HG03060 (cell line): ENCODE results near the gene AACS.
"Not testable (repeated sequence)": the region's sequence is repeated elsewhere in the genome, so short reads cannot be mapped to it uniquely, and the experiment has no call there.

Experiments used
- ATAC-seq: cut with Tn5 transposase; IDR thresholded peaks from one replicate; pipeline ENCODE4 v1.9.1; 2021; ENCODE audit warnings: low read depth, moderate number of reproducible peaks; ENCODE audit not compliant: unreplicated experiment

Gene AACS

DNA sequence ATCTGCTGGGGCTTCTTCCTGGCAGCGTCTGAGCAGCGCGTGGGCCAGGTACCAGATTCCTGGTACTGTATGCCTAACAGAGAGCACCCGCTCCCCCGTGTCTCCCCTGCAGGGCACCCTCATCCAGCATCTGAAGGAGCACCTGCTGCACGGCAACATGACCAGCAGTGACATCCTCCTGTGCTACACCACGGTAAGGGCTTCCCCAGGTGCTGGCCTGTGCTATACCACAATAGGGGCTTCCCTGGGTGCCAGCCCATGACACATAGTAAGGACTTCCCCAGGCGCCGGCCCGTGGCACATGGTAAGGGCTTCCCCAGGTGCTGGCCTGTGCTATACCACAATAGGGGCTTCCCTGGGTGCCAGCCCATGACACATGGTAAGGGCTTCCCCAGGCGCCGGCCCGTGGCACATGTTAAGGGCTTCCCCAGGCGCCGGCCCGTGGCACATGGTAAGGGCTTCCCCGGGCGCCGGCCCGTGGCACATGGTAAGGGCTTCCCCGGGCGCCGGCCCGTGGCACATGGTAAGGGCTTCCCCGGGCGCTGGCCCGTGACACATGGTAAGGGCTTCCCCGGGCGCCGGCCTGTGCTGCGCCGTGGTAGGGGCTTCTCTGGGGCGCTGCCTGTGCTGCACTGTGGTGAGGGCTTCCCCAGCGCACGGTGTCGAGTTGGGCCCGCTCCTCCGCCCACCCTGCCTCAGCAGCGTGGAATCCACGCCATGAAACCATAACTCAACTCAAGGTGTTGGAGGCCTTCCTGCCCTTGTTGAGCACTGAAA lies 49.3 kb downstream of the AACS start:
- no peak for ATAC-seq

- ATAC-seq: no peak
Observed at GRCh38 chr12:125120566-125120965, 55.3 kb downstream of the AACS start.

DNA sequence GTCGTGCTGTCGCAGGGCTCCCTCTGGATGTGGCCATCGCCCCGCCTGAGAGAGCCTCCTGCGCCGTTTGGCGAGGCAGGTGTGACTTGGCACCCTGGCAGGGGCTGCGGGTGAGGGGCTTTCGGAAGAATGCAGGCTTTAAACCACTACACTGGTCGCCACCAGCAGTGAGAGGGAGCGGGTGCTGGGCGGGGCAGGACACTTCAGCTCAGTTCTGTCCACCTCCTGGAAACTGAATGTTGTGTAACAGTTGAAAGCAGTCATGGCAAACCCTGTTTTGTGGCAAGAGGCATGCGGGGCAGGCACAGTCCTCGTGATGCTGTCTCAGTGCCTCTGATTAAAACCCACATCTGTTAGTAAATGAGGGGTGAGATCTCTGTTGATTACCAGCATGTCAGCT lies 55.9 kb downstream of the AACS start:
- no peak for ATAC-seq

- ATAC-seq: no peak
Observed at GRCh38 chr12:125122668-125123067, 57.4 kb downstream of the AACS start.

GRCh38 chr12:125124320-125124966 lies 59.2 kb downstream of the AACS start:
- no peak for ATAC-seq

DNA sequence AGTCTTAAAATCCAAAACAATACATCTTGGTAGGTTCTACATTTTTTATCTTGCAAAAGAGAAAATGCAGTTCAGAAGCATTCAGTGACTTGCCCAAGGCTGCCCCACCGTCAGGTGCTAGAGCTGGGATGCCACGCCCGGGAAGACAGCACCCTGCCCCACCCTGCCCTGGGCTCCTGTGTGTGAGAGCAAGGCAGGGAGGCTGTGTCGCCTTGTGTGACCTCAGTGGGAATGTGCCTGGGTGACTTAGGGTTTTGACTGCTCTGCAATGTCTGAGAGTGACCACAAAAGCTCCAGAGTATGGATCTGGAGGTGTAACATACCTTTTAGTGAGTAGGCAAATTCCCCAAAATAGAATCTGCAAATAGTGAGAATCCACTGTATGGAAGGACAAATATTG lies 60.0 kb downstream of the AACS start:
- ATAC-seq: no peak

GRCh38 chr12:125128439-125129178 lies 63.4 kb downstream of the AACS start:
- ATAC-seq: no peak

DNA sequence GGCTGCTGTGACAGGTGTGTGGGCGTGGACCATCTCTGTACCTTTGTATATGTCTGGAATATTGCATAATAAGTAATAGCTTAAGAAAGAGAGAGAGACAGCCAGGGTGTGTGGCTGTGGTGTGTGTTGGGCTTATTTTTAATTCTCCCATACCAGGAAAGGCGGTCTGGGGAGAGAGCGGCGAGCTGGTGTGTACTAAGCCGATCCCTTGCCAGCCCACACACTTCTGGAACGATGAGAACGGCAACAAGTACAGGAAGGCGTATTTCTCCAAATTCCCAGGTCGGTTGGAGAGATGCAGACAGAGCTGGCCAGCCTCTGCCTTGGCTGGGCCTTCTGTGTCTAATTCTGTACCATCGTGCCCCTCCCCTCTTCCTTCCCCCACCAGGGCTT lies 63.9 kb downstream of the AACS start:
- ATAC-seq: no peak

- no peak for ATAC-seq
Observed at GRCh38 chr12:125129591-125130255, 64.5 kb downstream of the AACS start.

- no peak for ATAC-seq
Observed at GRCh38 chr12:125131958-125132357, 66.7 kb downstream of the AACS start.

- ATAC-seq: no peak
Observed at GRCh38 chr12:125132698-125133400, 67.6 kb downstream of the AACS start.

DNA sequence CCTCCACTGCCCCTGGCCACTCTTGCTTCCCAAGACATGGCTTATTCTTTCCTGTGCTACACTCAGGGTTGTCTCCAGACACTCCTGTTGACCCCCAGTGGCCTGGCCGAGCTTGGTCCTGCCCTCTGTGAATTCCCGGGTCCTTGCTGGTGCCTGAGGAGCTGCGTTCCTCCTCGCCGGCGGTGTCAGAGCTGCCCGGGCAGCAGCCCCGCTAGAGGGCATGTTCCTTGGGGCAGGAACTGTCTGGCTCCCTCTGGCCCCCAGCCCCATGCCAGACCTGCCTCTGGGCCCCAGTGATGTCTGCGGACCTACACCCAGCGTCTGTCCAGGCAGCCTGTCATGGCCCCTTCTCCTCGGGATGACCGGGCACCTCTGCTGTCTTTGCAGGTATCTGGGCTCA lies 68.4 kb downstream of the AACS start:
- ATAC-seq: no peak

DNA sequence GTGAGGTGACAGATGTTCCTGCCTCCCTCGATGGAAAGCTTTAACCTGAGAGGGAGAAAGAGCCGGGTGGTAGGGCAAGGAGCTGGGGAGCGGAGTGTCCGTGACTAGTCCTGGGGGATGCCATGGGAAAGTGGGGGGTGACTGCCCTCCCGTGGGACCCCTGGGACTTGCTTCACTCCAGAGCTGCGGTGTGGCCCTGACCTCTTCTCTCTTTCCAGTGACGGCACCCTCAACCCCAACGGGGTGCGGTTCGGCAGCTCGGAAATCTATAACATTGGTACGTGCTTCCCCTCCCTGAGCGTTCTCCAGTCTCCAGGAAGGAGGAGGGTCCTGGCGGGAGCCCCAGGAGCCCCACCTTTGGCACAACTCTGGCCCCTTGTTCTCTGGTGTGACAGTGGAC lies 69.3 kb downstream of the AACS start:
- no peak for ATAC-seq

DNA sequence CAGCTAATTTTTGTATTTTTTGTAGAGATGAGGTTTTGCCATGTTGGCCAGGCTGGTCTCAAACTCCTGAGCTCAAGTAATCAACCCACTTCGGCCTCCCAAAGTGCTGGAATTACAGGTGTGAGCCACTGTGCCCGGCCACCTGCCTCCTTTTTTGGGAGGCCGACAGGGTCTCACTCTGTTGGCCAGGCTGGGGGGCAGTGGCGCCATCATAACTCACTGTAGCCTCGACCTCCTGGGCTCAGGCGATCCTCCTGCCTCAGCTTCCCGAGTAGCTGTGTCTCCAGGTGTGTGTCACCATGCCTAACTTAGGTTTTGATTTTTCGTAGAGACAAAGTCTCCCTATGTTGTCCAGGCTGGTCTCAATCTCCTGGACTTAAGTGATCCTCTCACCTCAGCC lies 70.7 kb downstream of the AACS start:
- no peak for ATAC-seq

GRCh38 chr12:125136702-125137101 lies 71.5 kb downstream of the AACS start:
- ATAC-seq: no peak

DNA sequence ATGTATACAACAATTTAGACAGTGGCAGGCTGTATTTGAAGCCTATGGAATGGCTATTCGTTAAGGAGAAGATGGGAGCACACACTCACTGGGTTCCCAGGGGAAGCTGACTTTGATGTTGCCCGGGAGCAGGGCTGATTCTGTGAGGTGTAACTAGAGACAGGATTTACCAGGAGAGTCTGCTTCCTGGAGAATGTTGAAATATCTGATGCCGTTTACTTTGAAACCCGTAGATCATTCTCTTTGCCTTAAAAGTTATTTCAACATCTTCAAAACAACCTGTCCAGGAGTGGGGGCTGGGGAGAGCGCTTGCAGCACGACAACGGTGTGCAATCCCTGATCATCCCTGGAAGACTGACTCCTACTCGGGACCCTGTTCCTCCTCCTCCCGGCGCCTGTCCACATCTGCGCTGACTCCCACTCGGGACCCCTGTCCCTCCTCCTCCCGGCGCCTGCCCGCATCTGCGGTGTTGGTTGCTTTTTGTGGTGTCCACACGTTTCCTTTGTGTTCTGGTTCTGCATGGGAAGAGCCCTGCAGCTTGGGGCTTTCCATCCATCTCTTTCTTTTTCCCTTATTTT lies 72.6 kb downstream of the AACS start:
- ATAC-seq: no peak

DNA sequence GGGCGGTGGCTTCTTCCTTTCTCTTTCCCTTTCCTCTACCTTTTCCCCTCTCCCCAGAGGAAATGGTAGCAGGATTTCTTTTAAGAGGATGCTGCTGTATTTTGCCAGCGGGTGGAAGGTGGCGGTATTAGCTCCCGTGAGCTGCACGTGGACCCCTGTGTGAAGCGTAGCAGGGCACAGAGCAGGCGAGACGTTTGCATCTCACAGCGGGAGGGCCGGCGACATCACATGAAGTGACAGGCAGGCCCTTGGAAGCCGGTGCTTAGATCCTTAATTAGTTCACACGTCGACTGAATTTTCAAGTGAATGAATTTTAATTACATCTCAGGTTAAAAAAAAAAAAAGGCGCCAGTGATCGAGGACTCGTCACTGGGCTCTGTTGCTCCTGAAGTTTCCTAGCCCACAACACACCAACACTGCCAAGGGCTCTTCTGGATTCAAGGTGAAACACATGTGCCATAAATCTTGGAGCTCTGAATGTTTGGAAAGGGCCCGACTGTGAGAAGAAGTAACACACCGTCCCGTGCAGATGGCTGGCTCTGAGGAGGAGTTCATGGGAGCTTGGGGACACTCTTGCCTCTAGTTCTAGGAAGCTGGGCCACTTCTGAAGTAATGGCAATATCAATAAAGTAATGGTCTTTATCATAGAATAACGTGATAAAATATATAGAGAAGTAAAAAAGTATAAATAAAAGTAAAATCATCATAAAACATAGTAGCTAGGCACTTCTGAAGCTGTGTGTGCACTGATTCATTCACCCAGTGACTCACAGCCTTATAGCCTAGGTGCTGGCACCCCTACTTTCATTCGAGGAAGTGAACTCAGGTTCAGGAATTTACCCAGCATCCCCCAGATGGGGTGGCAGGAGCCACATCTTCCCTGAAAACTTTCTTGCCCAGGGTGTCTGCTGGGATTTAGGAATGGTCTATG lies 75.3 kb downstream of the AACS start:
- no peak for ATAC-seq

GRCh38 chr12:125141210-125141573 lies 76.0 kb downstream of the AACS start:
- not testable (repeated sequence) for ATAC-seq

- no peak for ATAC-seq
Observed at GRCh38 chr12:125142601-125143000, 77.4 kb downstream of the AACS start.
